Thoracic aorta (tissue), 2 donors: ENCODE data around the gene ZNF831. TPM values are rescaled to one million over a fixed set of nuclear protein-coding genes. Genes with fewer than 3 reads are reported as not detected.

Source experiments
- ATAC-seq: fragments of 150-250 bp; one replicate; pipeline ENCODE4 v1.8.0; 2017; ENCODE audit warnings: low read depth; ENCODE audit not compliant: insufficient number of reproducible peaks, low FRiP score
- DNase-seq: peaks from one replicate; pipeline ENCODE4 v3.0.0-alpha.2; 2020; ENCODE audit warnings: low spot score
- H3K27ac ChIP-seq, 2 donors: fragments of 200-600 bp; sonication (generic); 1 replicate in 1 of 2; 2 replicates in 1 of 2; pipeline ENCODE4 v1.5.1; 2016; ENCODE audit warnings: mild to moderate bottlenecking in 2 of 2, moderate library complexity in 2 of 2
- H3K27me3 ChIP-seq: fragments of 200-600 bp; sonication (generic); replicated peaks from 2 replicates; pipeline ENCODE4 v1.6.0; 2016; ENCODE audit warnings: mild to moderate bottlenecking; ENCODE audit not compliant: insufficient read depth
- H3K36me3 ChIP-seq: fragments of 200-600 bp; sonication (generic); one replicate; pipeline ENCODE4 v1.5.1; 2016
- H3K4me1 ChIP-seq, 2 donors: fragments of 200-600 bp; sonication (generic); 1 replicate in 1 of 2; 2 replicates in 1 of 2; pipeline versions ENCODE4 v1.5.1 to v1.6.0; 2016; ENCODE audit warnings: low read depth in 2 of 2, mild to moderate bottlenecking in 1 of 2; ENCODE audit not compliant: control insufficient read depth in 1 of 2
- H3K4me3 ChIP-seq: fragments of 200-600 bp; sonication (generic); 2 replicates; pipeline ENCODE4 v1.5.1; 2016; ENCODE audit warnings: mild to moderate bottlenecking
- H3K9me3 ChIP-seq: fragments of 200-600 bp; sonication (generic); 2 replicates; pipeline ENCODE4 v1.5.1; 2016
- CTCF ChIP-seq: fragments of 200-600 bp; sonication (generic); IDR thresholded peaks from one replicate; pipeline ENCODE4 v1.5.1; 2019; ENCODE audit warnings: antibody characterized with exemption
- total RNA-seq, 2 donors: library from RNA; depleted of rRNA; stranded (reverse); fragments of >200 nt; gene quantifications; one replicate each; pipeline versions ENCODE4 v1.1.0 to v1.2.3, GENCODE V29; 2016

Gene ZNF831
- total RNA-seq, 2 donors from 2014 or later: 1.1 to 1.3 TPM

GRCh38 chr20:59161721-59162120, 1.9 kb upstream of the ZNF831 start:
- Histone ChIP-seq H3K4me1 (no peaks in the 10 kb centered on the region), H3K36me3 (no peaks in the 10 kb centered on the region), H3K9me3 (no peaks in the 10 kb centered on the region), H3K4me3 (no peak overlapping the region), H3K27me3 (no peaks in the 10 kb centered on the region), H3K27ac (no peak overlapping the region)
- ATAC-seq (no peak), DNase-seq (no peak)
- TF ChIP-seq CTCF: no peak

- no peak for TF ChIP-seq CTCF
- no peak overlapping the region for H3K4me3 ChIP-seq
- no peak for DNase-seq
- H3K36me3 ChIP-seq: no peaks in the 10 kb centered on the region
- no peak overlapping the region for H3K27ac ChIP-seq
- H3K9me3 ChIP-seq: peaks cover 3% of the 10 kb centered on the region
- no peaks in the 10 kb centered on the region for H3K4me1 ChIP-seq
- ATAC-seq: no peak
- H3K27me3 ChIP-seq: no peaks in the 10 kb centered on the region
Measured at GRCh38 chr20:59164686-59165391, 1.2 kb downstream of the ZNF831 start.

- H3K27ac ChIP-seq: no peak overlapping the region
Measured at GRCh38 chr20:59165396-59165795, 1.8 kb downstream of the ZNF831 start.

GRCh38 chr20:59165891-59166709, 2.5 kb downstream of the ZNF831 start:
- no peaks in the 10 kb centered on the region for H3K4me1 ChIP-seq
- H3K27ac ChIP-seq: no peak overlapping the region
- no peak overlapping the region for H3K4me3 ChIP-seq
- peaks cover 3% of the 10 kb centered on the region for H3K9me3 ChIP-seq
- ATAC-seq: no peak
- no peak for DNase-seq
- no peak for TF ChIP-seq CTCF
- no peaks in the 10 kb centered on the region for H3K36me3 ChIP-seq
- no peaks in the 10 kb centered on the region for H3K27me3 ChIP-seq

More at GRCh38 chr20:59165396-59165795, 1.8 kb downstream of the ZNF831 start:
- Histone ChIP-seq H3K4me1 (no peaks in the 10 kb centered on the region), H3K9me3 (peaks cover 3% of the 10 kb centered on the region), H3K36me3 (no peaks in the 10 kb centered on the region), H3K27me3 (no peaks in the 10 kb centered on the region), H3K4me3 (no peak overlapping the region)
- ATAC-seq (no peak), DNase-seq (no peak)
- no peak for TF ChIP-seq CTCF
